Heart right ventricle (tissue), 16 donors: Measurements from ENCODE around the gene ANO1. TPM values are rescaled to one million over a fixed set of nuclear protein-coding genes. Genes with fewer than 3 reads are reported as not detected.

ENCODE experiments used
- ATAC-seq, 8 donors: fragments of 200-7000 bp; cut with Tn5 transposase; one replicate each; pipeline ENCODE4 v1.9.1; 2020; ENCODE audit warnings: mild to moderate bottlenecking in 8 of 8, moderate library complexity in 8 of 8, moderate number of reproducible peaks in 1 of 8
- DNase-seq, 2 donors: peaks; one replicate each; pipeline ENCODE4 v3.0.0-alpha.2; 2020
- H3K27ac ChIP-seq, 10 donors: fragments of 200-600 bp; sonication (generic) in 2 of 10; one replicate each; pipeline versions ENCODE4 v1.5.0 to v1.8.0; 2020 to 2022; ENCODE audit warnings: mild to moderate bottlenecking in 3 of 10
- H3K27me3 ChIP-seq, 7 donors: fragments of 200-600 bp; one replicate each; pipeline ENCODE4 v1.8.0; 2021 to 2022; ENCODE audit warnings: mild to moderate bottlenecking in 2 of 7
- H3K36me3 ChIP-seq, 9 donors: fragments of 200-600 bp; sonication (generic) in 1 of 9; one replicate each; pipeline versions ENCODE4 v1.5.0 to v1.8.0; 2020 to 2022; ENCODE audit warnings: mild to moderate bottlenecking in 2 of 9
- H3K4me1 ChIP-seq, 9 donors: fragments of 200-600 bp; sonication (generic) in 1 of 9; one replicate each; pipeline versions ENCODE4 v1.5.0 to v1.8.0; 2020 to 2022; ENCODE audit warnings: mild to moderate bottlenecking in 4 of 9
- H3K4me3 ChIP-seq, 10 donors: fragments of 200-600 bp; sonication (generic) in 2 of 10; one replicate each; pipeline versions ENCODE4 v1.5.0 to v1.8.0; 2020 to 2022; ENCODE audit warnings: mild to moderate bottlenecking in 7 of 10, moderate library complexity in 2 of 10
- H3K9me3 ChIP-seq, 11 donors: fragments of 200-600 bp in 10 of 11; sonication (generic) in 2 of 11; one replicate each; pipeline versions ENCODE4 v1.5.0 to v1.8.0; 2013 to 2022; ENCODE audit warnings: mild to moderate bottlenecking in 2 of 11, control low read depth in 1 of 11, moderate library complexity in 1 of 11
- WGBS, 2 donors: extraction: QIAGEN DNeasy Blood & Tissue Kit; methylation state at CpG; one replicate each; pipeline ENCODE4 v1.1.7; 2013; ENCODE audit warnings: inconsistent platforms in 1 of 2; 5-methylcytosine and 5-hydroxymethylcytosine counted together
- intact Hi-C, 10 donors: fragments of 100-400 bp; cut with DNase I; formaldehyde crosslinking; loops; one replicate each; pipeline versions ENCODE4 v1.11.1 to v1.14.2; 2022
- long read RNA-seq, 3 donors: library from polyadenylated mRNA; unstranded; transcript quantifications; one replicate each; pipeline ENCODE4 v2.0.0, GENCODE V29; 2020 to 2021
- polyA plus RNA-seq, 2 donors: library from polyadenylated mRNA; stranded (reverse); fragments of 200-250 nt; gene quantifications; one replicate each; pipeline ENCODE4 v1.2.3, GENCODE V29; 2013
- total RNA-seq, 10 donors: library from RNA; stranded (reverse); fragmentation: NEBNext Ultra II Directional in 3 of 10; extraction: Animal tissue kit (Norgen Biotek cat#: 25700) in 3 of 10; gene quantifications; one replicate each; pipeline versions ENCODE4 v1.2.1 to v1.2.4, GENCODE V29; 2021 to 2023
- TF ChIP-seq, protein P1 (sequence below), 9 donors: fragments of 200-600 bp; sonication (generic) in 2 of 9; IDR thresholded peaks; one replicate each; pipeline versions ENCODE4 v1.5.0 to v1.8.0; 2021 to 2022; ENCODE audit warnings: antibody characterized with exemption in 9 of 9, mild to moderate bottlenecking in 5 of 9, moderate library complexity in 1 of 9
- donor health status: Arrhythmogenic right ventricular cardiomyopathy.
- donor health status: ischemic (EF 13 %, LVEDD 7.1; RV severe dilation, severe dysfunction).
- donor health status: healthy with polysubstance abuse.
- donor health status: DM: no; HTN: yes; CAD: no.
- donor health status: DM: no; HTN: no; CAD: no.
- donor health status: ischemic (EF 25% LVEDD 6.9; RV normal size, moderate dysfunction).
- donor health status: ischemic (EF 25% LVEDD 5.7; RV mildly dilated, moderate dysfunction).
- donor health status: healthy.
- donor health status: DM: yes; HTN: yes; CAD: no.
- donor health status: Ischemic cardiomyopathy.
- donor health status: ischemic (EF 35%, LVEDD 5.7; RV mildly dilated, moderate dysfunction).
- donor health status: nonischemic (EF 11% LVEDD 7.7; RV severe dilation, severe dysfunction).
- donor health status: DM: yes; HTN: yes; CAD: no.
- donor health status: PGD.
- donor health status: ischemic (EF 29% LVEDD 5.4; RV normal size, mild dysfunction).
- donor health status: nonischemic (EF 23%, LVEDD 6.1; RV moderate dilation, normal function).

The ANO1 gene
- total RNA-seq (10 to 100 TPM in 5 of 10 donors, 1 to 10 TPM in 5; 6.6 to 13.8 (median 9.7) TPM), polyA plus RNA-seq (10 to 100 TPM in 1 of 2 donors, 1 to 10 TPM in 1; 6.8 to 12.7 TPM)
- long read RNA-seq, donor 1, partial matches to known transcripts = 3 of 3 reads
- long read RNA-seq, donor 1, other reads (novel, unspliced or antisense) = 0 of 3 reads
- long read RNA-seq, donor 2, partial matches to known transcripts = 4 of 6 reads
- long read RNA-seq, donor 2, other reads (novel, unspliced or antisense) = 2 of 6 reads
- long read RNA-seq, donor 3, partial matches to known transcripts = 1 of 3 reads
- long read RNA-seq, donor 3, other reads (novel, unspliced or antisense) = 2 of 3 reads

DNA sequence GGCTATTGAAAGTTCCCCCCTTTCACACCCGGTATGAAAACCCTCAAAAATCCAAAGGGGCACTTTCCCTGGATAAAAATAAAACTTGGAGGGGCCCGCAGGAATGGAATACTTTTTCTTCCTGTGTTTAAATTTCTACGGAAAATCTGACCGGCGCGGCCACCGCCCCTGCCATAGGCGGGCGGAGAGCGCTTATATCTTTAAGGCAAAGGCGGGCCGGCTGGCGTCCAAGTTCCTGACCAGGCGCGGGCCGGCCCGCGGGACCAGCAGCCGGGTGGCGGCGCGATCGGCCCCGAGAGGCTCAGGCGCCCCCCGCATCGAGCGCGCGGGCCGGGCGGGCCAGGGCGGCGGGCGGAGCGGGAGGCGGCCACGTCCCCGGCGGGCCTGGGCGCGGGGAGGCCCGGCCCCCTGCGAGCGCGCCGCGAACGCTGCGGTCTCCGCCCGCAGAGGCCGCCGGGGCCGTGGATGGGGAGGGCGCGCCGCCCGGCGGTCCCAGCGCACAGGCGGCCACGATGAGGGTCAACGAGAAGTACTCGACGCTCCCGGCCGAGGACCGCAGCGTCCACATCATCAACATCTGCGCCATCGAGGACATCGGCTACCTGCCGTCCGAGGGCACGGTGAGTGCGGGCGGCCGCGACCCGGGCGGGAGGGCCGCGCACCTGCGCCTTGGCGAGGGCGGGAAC, at the start of gene ANO1:
TSS of gene ANO1 (plus strand) at position 223 of the 686 bp plus-strand sequence. CDS start at position 513, 290 bp downstream.
- Histone ChIP-seq H3K36me3 (no peaks in the 10 kb centered on the region), H3K27me3 (peaks cover 0 to 61% (median 36%) of the 10 kb centered on the region in 7 donors), H3K27ac (peak within 1 kb of the TSS; percentile 15 to 88 (median 76)), H3K4me1 (peaks cover 7 to 51% (median 12%) of the 10 kb centered on the region in 9 donors), H3K4me3 (peak within 1 kb of the TSS; percentile 4 to 59 (median 50)), H3K9me3 (no peaks in the 10 kb centered on the region)
- WGBS, 2 donors = 0 to 1% methylated on average over 73 to 87 of the region's 87 CpGs
- DNase-seq (peak; percentile 32 to 47), ATAC-seq (peak in 5 of 8 donors; percentile 12 to 58 (median 19))
- intact Hi-C loops = loop anchor here in 6 of 10 donors (5.0 to 10.0 kb wide), 5 partner anchors 113 to 163 kb away; no protein-coding TSS in a partner anchor
- TF ChIP-seq, protein P1, sequence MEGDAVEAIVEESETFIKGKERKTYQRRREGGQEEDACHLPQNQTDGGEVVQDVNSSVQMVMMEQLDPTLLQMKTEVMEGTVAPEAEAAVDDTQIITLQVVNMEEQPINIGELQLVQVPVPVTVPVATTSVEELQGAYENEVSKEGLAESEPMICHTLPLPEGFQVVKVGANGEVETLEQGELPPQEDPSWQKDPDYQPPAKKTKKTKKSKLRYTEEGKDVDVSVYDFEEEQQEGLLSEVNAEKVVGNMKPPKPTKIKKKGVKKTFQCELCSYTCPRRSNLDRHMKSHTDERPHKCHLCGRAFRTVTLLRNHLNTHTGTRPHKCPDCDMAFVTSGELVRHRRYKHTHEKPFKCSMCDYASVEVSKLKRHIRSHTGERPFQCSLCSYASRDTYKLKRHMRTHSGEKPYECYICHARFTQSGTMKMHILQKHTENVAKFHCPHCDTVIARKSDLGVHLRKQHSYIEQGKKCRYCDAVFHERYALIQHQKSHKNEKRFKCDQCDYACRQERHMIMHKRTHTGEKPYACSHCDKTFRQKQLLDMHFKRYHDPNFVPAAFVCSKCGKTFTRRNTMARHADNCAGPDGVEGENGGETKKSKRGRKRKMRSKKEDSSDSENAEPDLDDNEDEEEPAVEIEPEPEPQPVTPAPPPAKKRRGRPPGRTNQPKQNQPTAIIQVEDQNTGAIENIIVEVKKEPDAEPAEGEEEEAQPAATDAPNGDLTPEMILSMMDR (IDR thresholded peaks at IDR 0.05) = peak in 5 of 9 donors; percentile 13 to 45 (median 35)

DNA sequence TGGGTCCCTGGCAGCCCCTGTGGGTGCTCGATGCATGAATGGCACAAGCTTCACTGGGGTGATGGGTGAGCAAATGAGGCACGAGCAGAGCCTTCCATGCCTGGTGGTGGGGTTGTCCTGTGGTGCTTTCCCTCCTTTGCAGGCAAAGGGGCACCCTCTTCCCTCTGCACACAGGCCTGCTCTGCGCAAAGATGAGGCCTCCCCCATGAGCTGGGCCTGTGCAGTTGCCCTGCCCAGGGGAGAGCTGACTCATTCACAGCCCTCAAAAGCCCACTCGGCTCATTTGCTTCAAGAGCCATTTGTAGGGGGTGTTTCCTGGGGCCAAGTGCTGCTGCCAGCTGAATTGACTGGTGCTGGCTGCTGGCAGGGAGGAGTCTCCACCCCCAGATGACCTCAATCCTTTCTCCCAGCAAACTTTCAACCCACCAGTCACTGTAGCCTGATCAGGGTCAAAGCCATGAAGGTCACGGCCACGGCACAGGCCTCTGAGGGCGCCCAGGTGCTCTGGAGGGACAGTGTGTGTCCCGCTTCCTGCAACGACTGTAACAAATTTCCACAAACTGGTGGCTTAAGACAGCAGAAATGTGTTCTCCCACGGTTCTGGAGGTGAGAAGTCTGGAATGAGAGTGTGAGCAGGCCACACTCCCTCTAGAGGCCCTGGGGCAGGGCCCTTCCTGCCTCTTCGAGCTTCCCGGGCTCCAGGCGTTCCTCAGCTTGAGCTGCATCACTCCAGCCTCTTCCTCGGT, 48.8 kb upstream of the ANO1 start:
- peak overlapping the region in 6 of 10 donors; percentile 1 to 65 (median 38) for H3K27ac ChIP-seq
- 70 to 74% methylated on average over 14 of the region's 14 CpGs for WGBS, 2 donors
- H3K36me3 ChIP-seq = no peaks in the 10 kb centered on the region
- ATAC-seq (peak in 6 of 8 donors; percentile 29 to 56 (median 42)), DNase-seq (no peak)
- TF ChIP-seq, protein P1 (IDR thresholded peaks at IDR 0.05) = peak in 1 of 9 donors; percentile 10
- intact Hi-C loops = no loop called here
- H3K27me3 ChIP-seq = peaks cover 0 to 3% (median 0%) of the 10 kb centered on the region in 7 donors
- H3K4me1 ChIP-seq = peaks cover 0 to 15% (median 2%) of the 10 kb centered on the region in 9 donors
- no peak overlapping the region for H3K4me3 ChIP-seq
- H3K9me3 ChIP-seq = peaks cover 0 to 3% (median 0%) of the 10 kb centered on the region in 11 donors

DNA sequence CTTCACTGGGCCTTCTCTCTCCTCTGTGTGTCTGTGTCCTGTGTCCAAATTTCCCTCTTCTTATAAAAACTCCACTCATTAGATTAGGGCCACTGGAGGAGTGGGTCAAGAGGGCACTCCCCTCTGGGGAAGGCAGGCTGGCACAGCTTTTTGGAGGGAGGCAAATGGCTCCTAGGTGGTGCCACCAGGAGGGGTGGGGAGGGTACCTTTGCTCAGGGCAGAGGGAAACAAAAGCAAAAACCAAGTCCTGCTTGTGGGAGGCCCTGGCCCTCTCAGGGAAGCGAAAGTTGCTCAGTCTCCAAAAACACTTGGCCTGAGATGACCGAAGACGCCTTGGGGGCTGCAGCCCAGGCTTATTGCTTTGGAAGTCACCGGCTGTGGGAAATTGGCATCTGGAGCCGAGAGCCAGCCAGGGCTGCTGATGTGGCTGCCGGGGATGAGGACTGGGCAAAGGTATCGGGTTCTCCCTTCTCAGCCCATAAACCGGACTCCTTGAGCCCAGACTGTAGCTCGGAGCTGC, 48.2 kb upstream of the ANO1 start:
- no peaks in the 10 kb centered on the region for H3K36me3 ChIP-seq
- H3K4me1 ChIP-seq = peaks cover 0 to 15% (median 2%) of the 10 kb centered on the region in 9 donors
- peaks cover 0 to 3% (median 0%) of the 10 kb centered on the region in 7 donors for H3K27me3 ChIP-seq
- intact Hi-C loops = no loop called here
- peaks cover 0 to 3% (median 0%) of the 10 kb centered on the region in 11 donors for H3K9me3 ChIP-seq
- no peak overlapping the region for H3K4me3 ChIP-seq
- H3K27ac ChIP-seq = peak overlapping the region in 6 of 10 donors; percentile 1 to 65 (median 38)
- TF ChIP-seq, protein P1 (IDR thresholded peaks at IDR 0.05) = no peak
- ATAC-seq (peak in 3 of 8 donors; percentile 19 to 34 (median 27)), DNase-seq (no peak)
- WGBS, 2 donors = 78 to 80% methylated on average over 9 of the region's 9 CpGs
